Measurements from ENCODE around the gene RAPGEF2. TPM values are rescaled to one million over a fixed set of nuclear protein-coding genes. Genes with fewer than 3 reads are reported as not detected.
"Not testable (repeated sequence)": the region's sequence is repeated elsewhere in the genome, so short reads cannot be mapped to it uniquely, and the experiment has no call there.

Gene RAPGEF2
- total RNA-seq, 1 donor from 2014 or later = 82.6 TPM

DNA sequence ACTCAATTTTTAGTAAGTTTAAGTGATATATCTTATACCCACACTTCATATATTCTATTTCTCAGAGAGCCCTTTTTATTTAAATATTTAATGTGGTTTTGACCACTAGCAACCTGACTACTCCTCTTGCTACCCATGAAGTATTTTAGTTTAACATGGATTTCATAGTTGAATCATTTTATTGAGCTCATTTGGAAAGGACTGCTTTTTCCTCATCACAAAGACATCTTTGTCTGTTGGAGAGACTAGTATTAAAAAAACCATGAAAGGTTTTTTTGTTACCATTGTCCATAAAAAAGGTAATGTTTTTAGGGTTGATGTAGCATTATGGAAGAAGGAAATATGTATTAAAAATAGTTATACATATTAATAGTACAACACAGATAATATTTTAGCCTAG, 139.5 kb downstream of the RAPGEF2 start:
- no peak for DNase-seq

DNA sequence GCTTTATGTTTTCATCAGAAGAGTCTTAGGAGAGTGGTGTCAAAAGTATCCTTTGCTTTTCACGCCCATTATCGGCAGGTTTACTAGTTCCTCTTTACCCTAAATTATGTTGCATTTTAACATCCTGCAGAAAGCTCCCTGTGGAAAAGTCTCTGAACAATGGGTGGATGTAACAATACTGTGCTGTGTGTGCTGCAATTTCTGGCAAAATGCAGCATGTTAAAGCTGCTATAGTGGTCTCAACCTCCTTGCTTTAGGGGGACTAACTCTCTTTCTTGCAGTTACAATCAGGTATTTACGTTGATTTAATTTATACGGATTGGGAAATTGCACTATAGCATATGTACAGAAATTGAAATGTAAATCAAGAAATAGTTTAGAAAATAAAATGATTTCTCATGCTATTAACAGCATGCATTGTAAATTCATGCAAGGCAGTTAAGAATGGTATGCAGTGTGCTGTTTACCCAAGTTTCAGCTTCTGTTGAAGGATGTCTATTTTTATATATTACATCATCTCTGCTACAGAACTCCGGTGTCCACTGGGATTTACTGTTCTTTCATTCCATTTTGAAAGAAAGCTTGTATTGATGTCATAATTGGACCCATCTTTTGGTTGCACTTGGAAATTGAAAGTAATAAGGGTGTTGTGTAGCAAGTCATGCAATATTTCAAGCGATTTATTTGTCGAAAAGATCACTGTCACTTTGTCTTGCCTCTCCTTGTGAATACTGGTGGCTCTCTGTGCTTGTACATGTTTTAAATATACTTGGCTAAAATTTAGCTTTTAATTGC, 145.7 kb downstream of the RAPGEF2 start:
- DNase-seq = peak; percentile 83

DNA sequence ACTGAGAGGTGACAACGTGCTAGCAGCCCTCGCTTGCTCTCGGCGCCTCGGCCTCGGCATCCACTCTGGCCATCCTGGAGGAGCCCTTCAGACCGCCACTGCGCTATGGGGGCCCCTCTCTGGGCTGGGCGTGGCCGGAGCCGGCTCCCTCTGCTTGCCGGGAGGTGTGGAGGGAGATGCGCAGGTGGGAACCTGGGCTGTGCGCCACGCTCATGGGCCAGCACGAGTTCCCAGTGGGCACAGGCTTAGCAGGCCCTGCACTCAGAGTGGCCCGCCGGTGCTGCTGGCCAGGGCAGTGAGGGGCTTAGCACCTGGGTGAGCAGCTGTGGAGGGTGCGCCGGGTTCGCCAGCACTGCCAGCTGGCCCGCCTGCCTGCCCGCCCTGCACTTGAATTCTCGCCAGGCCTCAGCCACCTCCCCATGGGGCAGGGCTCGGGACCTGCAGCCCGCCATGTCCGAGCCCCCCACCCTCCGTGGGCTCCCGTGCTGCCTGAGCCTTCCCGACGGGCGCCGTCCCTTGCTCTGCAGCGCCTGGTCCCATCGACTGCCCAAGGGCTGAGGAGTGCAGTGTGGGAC, 148.0 kb downstream of the RAPGEF2 start:
- DNase-seq = no peak

DNA sequence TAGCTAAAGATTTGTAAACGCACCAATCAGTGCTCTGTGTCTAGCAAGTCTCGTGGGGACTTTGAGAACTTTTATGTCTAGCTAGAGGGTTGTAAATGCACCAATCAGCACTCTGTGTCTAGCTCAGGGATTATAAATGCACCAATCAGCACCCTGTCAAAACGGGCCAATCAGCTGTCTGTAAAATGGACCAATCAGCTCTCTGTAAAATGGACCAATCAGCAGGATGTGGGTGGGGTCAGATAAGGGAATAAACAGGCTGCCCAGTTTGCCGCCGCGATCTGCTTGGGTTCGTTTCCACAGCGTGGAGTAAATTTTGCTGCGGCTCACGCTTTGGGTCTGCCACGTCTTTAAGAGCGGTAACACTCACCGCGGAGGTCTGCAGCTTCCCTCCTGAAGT, 148.7 kb downstream of the RAPGEF2 start:
- DNase-seq = not testable (repeated sequence)

DNA sequence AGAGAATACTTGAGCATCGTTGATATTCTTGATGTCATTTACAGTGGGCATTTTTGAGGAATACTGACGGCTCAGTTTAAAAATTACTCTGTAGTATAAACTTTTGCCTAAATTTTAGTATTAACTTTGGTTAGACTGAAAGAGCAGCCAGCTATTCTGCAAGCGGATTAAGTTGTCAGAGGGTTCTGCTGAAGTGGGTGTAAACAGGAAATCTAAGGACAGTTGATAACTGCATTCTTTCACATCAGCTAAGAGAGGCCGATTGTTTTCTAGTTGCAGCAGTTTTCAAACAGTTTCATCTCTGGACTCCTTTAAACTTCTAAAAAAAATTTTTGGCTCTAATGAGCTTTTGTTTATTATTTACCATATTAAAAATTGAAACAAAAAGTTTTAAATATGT, 149.6 kb downstream of the RAPGEF2 start:
- no peak for DNase-seq

DNA sequence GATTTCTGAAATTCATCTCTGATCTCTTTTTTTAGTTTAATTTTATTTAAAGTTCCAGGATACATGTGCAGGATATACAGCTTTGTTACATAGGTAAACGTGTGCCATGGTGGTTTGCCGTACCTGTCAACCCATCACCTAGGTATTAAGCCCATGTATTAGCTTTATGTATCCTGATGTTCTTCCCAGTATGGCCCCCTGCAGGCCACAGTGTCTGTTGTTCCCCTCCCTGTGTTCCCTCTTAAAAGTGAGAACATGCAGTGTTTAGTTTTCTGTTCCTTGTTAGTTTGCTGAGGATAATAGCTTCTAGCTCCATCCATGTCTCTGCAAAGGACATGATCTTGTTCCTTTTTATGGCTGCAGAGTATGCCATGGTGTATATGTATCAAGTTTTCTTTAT, 153.2 kb downstream of the RAPGEF2 start:
- DNase-seq = no peak

DNA sequence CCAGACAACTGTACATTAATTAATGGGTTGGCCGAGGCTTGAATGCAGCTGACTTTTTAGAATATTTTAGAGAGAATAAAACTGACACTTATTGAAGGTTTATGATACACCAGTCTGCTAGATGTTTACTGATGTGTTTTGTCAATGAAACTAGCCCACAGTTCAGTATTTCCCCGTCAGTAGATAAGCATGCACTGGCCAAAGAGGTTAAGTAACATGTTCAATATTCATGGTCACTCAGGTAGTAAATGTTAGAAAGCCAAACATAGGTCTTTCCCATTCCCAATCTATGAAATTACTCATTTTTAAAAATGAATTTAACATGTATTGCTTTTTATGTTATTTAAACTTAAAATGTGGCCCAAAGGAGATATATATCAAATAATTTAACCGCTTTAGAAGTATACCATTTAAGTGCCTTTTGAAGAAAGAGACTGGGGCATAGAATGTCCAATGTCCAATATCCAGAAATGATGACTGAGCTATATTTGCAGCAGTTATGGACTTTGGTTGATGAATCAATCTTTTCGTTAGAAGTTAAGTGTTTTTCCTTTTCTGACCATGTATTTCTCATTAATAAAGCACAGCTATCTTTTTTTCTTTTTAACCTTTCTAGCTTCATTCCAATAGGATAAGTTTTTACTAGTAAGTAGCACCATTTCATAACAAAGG, 156.1 kb downstream of the RAPGEF2 start:
- no peak for DNase-seq

DNA sequence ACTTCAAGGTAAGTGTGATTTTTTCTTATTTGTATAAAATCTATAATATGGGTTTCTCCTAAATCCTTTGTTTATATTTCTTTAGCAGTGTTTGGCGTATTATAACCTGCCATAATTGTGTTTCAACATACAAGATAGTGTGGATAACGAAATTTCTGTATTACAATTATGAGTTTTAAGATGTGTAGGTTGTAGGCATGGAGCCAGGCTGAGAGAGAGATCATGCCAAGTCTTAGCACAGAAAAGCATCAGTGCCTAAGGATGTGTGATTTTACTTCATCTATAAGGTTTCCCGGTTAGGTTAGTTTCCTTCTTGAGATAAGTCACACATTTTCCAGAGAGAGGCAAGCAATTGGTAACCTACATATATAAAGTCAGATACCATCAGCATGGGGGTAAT, 161.2 kb downstream of the RAPGEF2 start:
- DNase-seq = no peak

DNA sequence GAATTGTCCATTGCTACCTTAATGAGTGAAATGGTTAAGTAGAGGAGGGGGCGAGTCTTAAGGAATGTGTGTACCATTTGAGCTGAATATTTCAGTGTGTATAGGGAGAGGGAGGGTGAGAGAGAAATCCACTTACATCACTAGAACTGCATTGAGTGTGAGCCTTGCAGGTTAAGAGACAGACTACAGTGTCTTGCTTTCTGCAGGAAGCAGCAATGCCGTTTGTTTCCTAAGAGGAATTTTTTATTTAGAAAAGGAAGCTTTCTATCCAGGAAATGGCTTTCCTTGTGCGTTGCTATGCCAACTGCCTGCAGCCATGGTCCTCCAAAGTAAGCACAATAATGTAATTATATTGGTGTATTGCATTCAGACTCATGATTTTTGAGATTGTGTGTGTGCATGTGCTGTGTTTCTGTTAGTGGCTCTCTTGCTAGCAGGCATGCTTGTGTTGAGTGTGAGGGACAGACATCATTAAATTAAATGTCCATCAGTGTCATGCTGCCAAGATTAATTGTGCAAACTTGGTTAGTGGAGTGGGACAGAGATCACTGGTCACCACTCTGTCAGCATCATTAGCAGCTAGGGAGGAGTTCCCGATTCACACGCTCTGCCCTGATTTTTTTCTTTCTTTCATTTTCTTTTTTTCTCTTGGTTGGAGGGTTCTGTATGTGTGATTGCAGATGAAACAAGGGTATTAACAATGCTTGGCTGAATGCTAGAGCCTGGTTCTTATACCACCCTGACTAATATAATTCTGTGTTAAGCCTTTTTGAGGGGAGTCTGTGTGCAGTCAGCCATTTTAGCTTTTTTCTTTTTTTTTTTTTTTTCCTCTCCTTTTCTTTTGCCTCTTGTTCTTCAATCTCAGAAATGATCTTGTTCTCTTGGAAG, 164.3 kb downstream of the RAPGEF2 start:
- DNase-seq = no peak

DNA sequence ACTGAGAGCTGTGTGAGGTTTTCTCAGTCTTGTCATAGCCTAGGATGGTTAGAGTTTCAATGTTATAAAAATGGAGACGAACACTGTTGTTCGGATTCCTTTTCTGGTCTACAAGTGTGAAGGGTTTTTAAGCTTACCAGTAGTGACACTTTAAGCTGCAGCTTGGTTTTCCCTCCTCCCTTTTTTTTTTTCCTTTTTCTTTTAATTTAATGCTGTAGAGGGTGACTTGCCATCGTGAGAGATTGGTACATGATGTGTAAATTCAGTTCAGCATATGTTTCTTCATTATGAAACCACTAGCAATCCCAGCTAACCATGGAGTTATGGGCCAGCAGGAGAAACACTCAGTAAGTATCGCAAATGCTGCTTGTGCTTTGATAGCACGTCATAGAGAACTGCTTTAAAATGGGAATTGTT, 165.0 kb downstream of the RAPGEF2 start:
- no peak for DNase-seq

GRCh38 chr4:159268607-159269006, 165.7 kb downstream of the RAPGEF2 start:
- no peak for DNase-seq

DNA sequence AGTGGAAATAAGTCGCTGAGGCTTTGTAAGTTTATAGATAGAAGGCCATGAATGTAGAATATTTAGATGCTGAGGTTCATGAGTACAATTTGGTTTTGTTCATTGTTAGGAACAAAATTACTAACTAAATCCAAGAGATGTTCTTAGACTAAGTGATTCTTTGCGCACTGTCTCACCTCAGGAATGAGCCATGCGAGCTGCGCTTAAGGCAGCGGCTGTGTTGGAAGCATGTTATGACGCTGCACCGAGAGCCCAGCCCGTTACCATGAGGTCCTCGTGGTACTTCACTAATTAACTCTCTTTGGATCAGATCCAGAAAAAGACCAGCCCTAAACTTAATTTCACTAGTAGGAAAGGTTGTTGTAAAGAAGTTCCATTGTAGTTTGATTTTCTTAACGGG, 166.2 kb downstream of the RAPGEF2 start:
- DNase-seq = no peak

- DNase-seq = no peak
Measured at GRCh38 chr4:159269956-159270355, 167.1 kb downstream of the RAPGEF2 start.

GRCh38 chr4:159271856-159272255, 169.0 kb downstream of the RAPGEF2 start:
- no peak for DNase-seq

DNA sequence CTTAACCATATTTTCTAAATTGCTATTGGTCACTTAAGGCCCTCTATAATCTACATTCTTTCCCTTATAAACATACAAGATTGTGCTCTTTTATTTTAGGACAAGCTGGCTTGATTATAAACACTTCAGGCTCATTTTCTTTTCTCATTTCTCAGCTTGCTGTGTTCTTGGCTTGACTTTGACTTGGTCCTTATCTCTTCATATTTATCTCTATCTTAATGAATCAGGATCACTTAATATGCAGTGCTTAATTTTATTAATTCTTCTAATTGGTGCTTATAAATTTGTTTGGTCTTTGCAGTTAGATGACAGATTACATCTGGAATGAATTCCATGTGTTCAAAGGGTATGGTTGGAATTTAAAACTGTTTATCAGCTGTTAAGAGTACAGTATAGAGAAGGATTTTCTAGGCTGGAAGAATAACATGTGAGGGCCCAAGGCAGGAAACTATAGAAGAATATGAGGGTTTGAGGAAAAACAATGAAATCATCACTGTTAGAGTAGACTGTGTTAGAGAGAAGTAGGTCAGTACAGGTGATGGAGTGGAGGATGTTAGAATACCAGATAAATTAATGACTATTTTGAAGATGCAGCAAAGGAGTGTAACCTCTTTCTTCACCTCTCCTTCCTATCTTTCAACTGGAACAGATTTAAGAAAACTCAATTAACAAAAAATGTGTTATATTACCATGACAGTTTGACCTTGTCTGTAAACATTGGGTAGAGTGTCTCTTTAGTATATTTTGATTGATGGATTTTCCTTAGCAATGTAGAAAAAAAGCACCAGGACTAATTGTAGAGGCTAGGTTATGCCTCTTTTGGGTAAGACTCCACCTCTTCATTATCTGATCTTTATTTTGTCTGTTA, 169.6 kb downstream of the RAPGEF2 start:
- no peak for DNase-seq

- peak; percentile 62 for DNase-seq
Measured at GRCh38 chr4:159273141-159273438, 170.2 kb downstream of the RAPGEF2 start.

DNA sequence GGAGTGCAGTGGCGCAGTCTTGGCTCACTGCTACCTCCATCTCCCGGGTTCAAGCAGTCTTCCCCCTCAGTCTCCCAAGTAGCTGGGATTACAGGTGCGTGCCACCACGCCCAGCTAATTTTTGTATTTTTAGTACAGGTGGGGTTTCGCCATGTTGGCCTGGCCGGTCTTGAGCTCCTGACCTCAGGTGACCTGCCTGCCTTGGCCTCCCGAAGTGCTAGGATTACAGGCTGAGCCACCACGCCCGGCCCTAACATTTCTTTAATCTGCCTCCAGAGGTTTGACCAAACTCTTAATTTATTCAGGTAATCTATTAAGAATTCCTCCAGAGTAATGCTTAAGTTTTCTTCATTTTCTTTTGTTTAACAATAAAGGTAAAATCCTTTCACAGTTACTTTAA, 171.0 kb downstream of the RAPGEF2 start:
- no peak for DNase-seq

DNA sequence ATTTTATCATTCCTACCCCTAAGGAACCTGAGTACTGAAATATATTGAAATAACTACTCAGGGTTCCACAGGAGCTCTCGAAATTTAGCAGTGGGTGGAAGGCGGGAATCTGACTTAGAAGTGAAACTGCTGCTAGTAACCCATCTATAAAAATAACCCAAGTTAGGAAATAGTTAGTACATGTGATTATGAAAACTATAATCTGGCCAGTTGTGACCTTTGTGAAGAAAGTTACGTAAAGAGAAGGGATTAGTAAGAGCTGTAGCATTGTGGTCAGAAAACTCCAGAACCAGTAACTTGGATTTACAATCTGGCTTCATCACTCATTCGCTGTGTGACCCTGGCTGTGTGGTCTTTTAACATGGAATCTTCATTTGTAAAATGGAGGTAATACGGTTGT, 175.5 kb downstream of the RAPGEF2 start:
- DNase-seq = no peak

GRCh38 chr4:159279084-159279483, 176.2 kb downstream of the RAPGEF2 start:
- DNase-seq = no peak

- no peak for DNase-seq
Measured at GRCh38 chr4:159280442-159281172, 177.7 kb downstream of the RAPGEF2 start.

DNA sequence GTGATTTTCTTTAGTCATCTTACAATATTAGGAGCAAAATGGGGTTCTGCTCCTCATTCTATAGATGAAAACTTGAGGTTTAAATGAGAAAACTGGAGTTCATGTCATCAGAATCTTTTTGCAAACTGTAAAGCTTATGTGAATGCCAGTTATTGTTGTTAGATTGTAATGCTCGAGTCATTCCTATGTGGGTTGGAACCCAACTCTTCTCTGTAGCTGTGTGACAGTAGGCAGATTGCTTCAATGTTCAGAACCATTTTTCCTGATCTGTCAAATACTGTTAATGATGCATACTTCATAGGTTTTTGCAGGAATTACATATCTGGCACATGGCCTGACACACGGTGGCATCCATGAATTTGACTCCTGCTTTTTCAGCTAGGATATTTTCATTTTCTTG, 178.9 kb downstream of the RAPGEF2 start:
- no peak for DNase-seq

Measured in tongue (tissue), 2 donors.